ENCODE measurements around the gene GPR161.

DNA sequence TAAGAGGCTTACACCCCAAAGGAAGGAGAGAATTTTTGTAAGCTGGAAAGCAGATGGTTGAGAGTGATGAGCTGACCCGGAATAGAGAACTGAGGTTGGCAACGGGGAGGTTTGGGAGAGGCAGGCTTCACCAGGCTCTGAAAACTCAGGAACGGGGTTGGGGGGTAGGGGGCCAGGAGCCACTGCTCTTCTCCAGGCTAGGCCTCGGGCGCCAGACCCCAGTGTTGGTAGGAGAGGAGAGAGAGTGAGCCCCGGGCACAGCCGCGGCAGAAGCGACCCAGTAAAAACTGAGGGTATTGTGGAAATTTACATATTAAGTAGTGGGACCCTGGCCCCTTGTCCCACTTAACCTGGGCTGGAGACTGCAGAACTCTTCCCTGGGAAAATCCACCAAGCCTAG, 45.7 kb downstream of the GPR161 start:
- TF ChIP-seq POLR2AphosphoS5 (IDR thresholded peaks at IDR 0.05; ENCODE audit: low read depth) (no peak), EZH2 (IDR thresholded peaks at IDR 0.05; ENCODE audit: low read depth, unreplicated experiment) (no peak), REST (IDR thresholded peaks at IDR 0.05; ENCODE audit: unreplicated experiment) (no peak), ZNF114 (CRISPR knock-in tag; IDR thresholded peaks at IDR 0.05) (no peak), CREB1 (CRISPR knock-in tag; IDR thresholded peaks at IDR 0.05; ENCODE audit: low read depth) (no peak)
- TF ChIP-seq, protein P1, sequence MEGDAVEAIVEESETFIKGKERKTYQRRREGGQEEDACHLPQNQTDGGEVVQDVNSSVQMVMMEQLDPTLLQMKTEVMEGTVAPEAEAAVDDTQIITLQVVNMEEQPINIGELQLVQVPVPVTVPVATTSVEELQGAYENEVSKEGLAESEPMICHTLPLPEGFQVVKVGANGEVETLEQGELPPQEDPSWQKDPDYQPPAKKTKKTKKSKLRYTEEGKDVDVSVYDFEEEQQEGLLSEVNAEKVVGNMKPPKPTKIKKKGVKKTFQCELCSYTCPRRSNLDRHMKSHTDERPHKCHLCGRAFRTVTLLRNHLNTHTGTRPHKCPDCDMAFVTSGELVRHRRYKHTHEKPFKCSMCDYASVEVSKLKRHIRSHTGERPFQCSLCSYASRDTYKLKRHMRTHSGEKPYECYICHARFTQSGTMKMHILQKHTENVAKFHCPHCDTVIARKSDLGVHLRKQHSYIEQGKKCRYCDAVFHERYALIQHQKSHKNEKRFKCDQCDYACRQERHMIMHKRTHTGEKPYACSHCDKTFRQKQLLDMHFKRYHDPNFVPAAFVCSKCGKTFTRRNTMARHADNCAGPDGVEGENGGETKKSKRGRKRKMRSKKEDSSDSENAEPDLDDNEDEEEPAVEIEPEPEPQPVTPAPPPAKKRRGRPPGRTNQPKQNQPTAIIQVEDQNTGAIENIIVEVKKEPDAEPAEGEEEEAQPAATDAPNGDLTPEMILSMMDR (conservative IDR thresholded peaks at IDR 0.05; ENCODE audit: low read depth in 2 of 2), result no peak
